ENCODE measurements around the gene CRYBG3.

Gene CRYBG3

GRCh38 chr3:97983933-97984491 lies 162.2 kb downstream of the CRYBG3 start:
- DNase-seq = no peak

- no peak for DNase-seq
These were observed 165.5 kb downstream of the CRYBG3 start for GRCh38 chr3:97987306-97987705.

- DNase-seq = no peak
These were observed 167.2 kb downstream of the CRYBG3 start for GRCh38 chr3:97988784-97989568.

GRCh38 chr3:97990624-97991292 lies 168.9 kb downstream of the CRYBG3 start:
- no peak for DNase-seq

GRCh38 chr3:97991293-97991682 lies 169.5 kb downstream of the CRYBG3 start:
- DNase-seq = peak; percentile 70

GRCh38 chr3:97992547-97993173 lies 170.8 kb downstream of the CRYBG3 start:
- DNase-seq = no peak

- no peak for DNase-seq
These were observed 171.7 kb downstream of the CRYBG3 start for GRCh38 chr3:97993526-97993925.

GRCh38 chr3:97994328-97994945 lies 172.6 kb downstream of the CRYBG3 start:
- DNase-seq = no peak

Data from activated effector memory CD4-positive, alpha-beta T cell treated with anti-CD3 and anti-CD28 coated beads, Interleukin-2, amount 50 U/mL, for 16 hours (primary cell).